ENCODE results near the gene FIGNL2.

GRCh38 chr12:51801027-51801426 is 47.5 kb downstream of the FIGNL2 start:
- TF ChIP-seq CTCF (IDR thresholded peaks at IDR 0.05 in 8 of 11, conservative IDR thresholded peaks at IDR 0.05 in 3 of 11) (no peak), POLR2A (IDR thresholded peaks at IDR 0.05) (no peak), POLR2AphosphoS5 (IDR thresholded peaks at IDR 0.05) (no peak)

Measured in spleen (tissue), 7 donors.